Cortex of kidney (tissue), 1 donor: ENCODE results near the gene PCNX3.

ENCODE experiments used
- DNase-seq: peaks from one replicate; lab custom pipeline; 2025; lab: John Stamatoyannopoulos, UW

PCNX3 gene

GRCh38 chr11:65580756-65581155 lies 34.8 kb upstream of the PCNX3 start:
- DNase-seq: no peak

DNA sequence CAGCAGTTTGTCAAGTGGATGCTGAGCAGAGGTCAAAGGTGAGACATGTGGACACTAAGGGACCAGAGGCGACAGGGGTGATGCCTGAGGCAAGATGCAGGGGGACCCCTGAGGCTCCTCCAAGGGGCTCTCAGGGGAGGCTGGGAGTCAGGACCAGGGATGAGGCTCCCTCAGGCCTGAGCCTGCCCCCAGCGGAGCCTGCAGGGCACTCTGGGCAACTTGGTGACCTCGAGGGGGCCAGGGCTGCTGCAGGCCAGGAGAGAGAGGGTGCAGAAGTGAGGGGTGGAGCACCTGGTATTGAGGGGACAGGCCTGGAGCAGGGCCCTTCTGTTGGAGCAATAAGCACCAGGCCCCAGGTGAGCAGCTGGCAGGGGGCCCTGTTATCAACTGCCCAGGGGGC lies 33.6 kb upstream of the PCNX3 start:
- DNase-seq: no peak

- DNase-seq: no peak
These were observed 32.0 kb upstream of the PCNX3 start for GRCh38 chr11:65583589-65583988.

- no peak for DNase-seq
These were observed 31.5 kb upstream of the PCNX3 start for GRCh38 chr11:65584106-65584505.

- DNase-seq: no peak
These were observed 30.8 kb upstream of the PCNX3 start for GRCh38 chr11:65584723-65585171.

DNA sequence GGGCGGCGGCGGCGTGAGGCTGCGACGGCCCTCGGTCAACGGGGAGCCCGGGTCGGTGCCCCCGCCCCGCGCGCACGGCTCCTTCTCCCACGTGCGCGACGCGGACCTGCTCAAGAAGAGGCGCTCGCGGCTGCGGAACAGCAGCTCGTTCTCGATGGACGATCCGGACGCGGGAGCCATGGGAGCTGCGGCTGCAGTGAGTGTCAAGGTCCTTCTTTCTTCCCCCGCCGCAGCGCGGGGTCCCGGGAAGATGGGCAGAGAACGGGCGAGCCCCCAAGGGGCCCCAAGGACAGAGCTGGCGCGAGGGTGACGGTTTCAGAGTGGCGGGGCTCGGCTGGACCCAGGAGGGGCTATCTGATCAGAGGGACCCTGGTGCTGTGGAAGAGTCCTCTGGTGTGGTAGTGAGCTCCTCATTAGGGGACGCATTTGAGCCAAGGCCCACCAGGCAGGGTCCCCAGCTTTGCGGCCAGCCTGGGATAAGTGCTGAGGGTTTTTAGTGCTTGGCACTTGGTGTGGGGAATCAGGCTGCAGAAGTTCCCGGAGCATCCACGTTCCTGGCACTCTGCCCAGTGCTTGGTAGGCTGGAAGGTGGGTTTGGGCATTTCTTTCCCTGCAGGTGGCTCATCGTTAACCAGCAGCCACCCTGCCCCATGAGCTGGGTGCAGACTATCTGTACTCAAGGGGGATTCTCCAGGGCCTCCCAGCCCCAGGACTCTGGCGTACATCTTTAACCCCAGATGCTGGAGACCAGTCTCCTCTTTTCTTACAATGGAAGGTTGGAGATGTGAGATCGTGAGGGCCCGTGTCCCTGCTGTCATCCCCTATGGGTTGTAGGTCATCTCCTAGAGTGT lies 30.0 kb upstream of the PCNX3 start:
- DNase-seq: no peak

GRCh38 chr11:65586247-65586630 lies 29.3 kb upstream of the PCNX3 start:
- no peak for DNase-seq

- DNase-seq: no peak
These were observed 28.9 kb upstream of the PCNX3 start for GRCh38 chr11:65586676-65587075.

GRCh38 chr11:65588199-65589054 lies 27.1 kb upstream of the PCNX3 start:
- no peak for DNase-seq

- DNase-seq: no peak
These were observed 25.9 kb upstream of the PCNX3 start for GRCh38 chr11:65589444-65590239.

DNA sequence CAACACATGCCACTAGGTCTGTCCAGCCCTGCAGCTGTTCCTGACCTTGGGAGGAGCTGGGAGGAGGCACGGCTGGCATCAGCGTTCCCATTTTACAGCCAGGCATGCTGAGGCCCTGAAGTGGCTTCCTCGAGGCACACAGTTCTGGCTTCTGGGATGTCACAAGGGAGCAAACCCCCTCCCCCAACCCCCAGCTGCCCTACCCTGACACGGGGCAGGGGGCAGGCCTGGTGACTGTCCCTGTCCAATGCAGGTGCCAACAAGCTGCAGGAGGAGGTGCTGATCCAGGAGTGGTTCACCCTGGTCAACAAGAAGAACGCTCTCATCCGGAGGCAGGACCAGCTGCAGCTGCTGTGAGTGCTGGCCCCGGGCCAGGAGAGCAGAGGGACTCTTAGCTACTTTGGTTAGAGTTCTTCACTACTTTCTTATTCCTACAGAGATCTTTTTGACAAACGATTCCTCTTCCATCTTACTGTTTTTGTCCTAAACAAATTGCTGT lies 25.3 kb upstream of the PCNX3 start:
- no peak for DNase-seq

DNA sequence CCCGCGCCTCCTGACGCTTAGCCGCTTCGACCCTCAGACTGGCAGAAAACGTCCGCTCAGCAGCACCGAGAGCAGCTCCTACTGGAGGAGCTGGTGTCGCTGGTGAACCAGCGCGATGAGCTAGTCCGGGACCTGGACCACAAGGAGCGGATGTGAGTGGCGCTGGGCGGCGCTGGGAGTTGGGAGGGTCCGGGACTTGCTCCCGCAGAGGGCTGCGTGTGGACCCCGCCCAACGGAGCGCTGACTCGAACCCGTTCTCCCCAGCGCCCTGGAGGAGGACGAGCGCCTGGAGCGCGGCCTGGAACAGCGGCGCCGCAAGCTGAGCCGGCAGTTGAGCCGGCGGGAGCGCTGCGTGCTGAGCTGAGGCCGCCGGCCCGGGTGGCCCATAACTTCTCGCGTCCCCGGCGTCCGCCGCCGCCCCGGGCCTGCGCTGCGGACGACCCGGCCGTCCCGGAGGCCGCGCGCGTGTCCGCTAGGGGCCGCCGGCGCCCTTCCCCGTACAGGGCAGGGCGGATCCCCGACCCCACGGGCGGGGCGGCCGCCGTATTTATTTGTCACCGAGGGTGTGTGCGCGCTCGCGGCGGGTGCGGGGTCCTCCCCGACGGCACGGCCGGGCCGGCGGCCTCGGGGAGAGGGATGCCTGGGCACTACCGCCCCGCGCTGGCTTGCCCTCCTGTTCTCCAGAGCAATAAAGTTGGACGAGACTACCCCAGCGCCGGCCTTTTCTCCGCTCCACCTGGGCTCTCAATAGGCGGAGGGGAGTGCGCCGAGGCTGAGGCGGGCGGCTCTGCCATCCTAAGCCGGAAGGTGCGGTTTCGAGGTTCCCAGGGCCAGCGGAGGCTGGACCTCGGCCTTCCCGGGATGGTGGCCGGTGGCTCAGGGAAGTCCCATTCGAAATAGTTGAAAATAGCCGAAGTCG lies 23.4 kb upstream of the PCNX3 start:
- no peak for DNase-seq

DNA sequence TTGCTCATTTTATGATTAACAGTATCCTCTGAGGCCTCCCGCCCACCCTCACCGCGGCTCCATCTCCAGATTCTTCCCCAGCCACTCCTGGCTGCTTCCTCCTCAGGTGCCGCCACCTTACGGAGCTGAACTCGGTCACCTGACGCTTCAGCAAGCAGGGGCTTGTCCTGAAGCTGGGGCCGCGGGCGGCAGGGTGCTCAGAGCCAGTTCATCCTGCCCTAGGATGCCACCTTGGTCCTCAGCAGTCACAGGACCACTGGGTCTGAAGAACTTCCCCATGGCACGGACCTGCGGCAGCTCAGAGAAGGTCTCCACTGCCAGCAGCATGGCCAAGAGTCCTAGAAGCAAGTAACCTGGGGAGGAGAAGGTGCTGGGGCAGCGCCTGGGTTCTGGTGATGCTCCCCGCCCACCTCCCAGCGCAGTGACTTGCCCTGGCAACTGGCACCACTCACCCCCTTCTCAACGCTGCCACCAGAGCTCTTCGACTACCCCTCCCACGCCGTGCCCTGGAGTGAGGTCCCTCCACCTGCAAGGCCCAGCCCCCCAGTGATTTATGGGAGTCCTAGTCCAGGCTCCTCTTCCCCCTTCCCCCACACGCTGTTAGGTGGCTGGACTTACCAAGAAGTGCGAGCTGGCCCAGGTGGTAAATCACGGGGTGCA lies 22.6 kb upstream of the PCNX3 start:
- no peak for DNase-seq

GRCh38 chr11:65593518-65594414 lies 21.8 kb upstream of the PCNX3 start:
- DNase-seq: no peak

DNA sequence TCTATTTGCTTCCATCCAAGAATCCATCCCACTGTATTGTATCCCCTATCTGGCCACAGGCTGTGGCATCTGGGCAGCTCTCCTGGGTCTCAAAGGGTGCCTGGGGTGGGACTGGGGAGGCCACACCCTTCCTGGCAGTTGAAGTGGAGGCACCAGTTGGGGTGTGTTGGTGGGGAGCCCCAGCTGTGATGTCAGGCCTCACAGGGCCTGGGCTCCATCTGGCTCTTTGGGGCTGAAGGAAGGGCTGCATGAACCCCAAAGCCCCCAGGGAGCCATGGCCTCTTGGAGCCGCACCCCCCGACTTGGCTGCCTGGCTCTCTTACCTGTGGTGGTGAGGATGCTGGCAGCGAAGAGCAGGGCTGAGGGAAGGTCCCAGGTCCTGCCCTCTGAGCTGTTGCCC lies 20.4 kb upstream of the PCNX3 start:
- DNase-seq: no peak

GRCh38 chr11:65595543-65596281 lies 19.9 kb upstream of the PCNX3 start, which contains the start of gene KCNK7:
TSS of gene KCNK7 (minus strand) at chr11:65595800. CDS start at chr11:65595772, 28 bp downstream.
- no peak for DNase-seq

GRCh38 chr11:65596520-65596919 lies 19.1 kb upstream of the PCNX3 start:
- DNase-seq: no peak

GRCh38 chr11:65598258-65598699 lies 17.3 kb upstream of the PCNX3 start:
- no peak for DNase-seq
